RWPE1 (cell line): ENCODE data around the gene GALNT2.

Source experiments
- CTCF ChIA-PET: fragments of 350-600 bp; sonication (Branson Sonifier 250); formaldehyde crosslinking; extraction: SDS; loops from one replicate; lab custom pipeline; 2021; lab: Yijun Ruan, JAX
- POLR2A ChIA-PET: fragments of 400-600 bp; formaldehyde crosslinking; extraction: SDS; loops from one replicate; lab custom pipeline; 2020; ENCODE audit warnings: antibody characterized with exemption; ENCODE audit not compliant: low non-redundant PET; lab: Yijun Ruan, JAX
- DNase-seq: peaks from one replicate; pipeline ENCODE4 v3.0.0; 2012; ENCODE audit warnings: low spot score
- H3K27ac ChIP-seq: fragments of 450-650 bp; 2 replicates; pipeline ENCODE4 v1.5.1; 2017
- TF ChIP-seq, protein P1 (sequence below): fragments of 450-650 bp; conservative IDR thresholded peaks from 2 replicates; pipeline ENCODE4 v1.5.1; 2017; ENCODE audit warnings: low read depth, mild to moderate bottlenecking

GALNT2 gene

DNA sequence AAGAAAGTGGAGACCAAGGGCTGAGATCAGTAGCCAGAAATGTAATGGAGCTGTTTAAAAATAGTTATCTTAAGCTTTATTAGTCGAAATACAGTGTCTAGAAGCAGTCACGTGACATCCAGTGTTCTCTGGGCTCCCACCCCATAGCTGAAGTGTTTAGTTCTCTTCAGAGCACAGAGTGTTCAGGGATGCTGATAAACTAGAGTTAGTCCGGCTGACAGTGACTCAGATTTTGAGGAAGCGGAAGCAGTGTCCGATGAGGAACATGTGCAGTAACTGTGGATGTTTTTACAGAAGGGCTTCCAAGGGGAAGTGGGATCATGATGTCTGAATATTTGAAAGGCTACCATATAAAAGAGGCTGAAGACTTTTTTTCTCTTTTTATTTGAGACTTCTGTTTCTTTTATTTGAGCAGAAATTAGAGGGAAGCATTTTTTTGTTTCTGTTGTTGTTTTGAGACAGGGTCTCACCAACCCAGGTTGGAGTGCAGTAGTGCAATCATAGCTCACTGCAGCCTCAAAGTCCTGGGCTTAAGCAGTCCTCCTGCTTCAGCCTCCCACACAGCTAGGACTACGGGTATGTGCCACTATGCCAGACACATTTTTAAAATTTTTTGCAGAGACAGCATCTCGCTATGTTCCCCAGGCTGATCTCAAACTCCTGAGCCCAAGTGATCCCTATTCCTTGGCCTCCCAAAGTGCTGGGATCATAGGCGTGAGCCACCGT is 124.2 kb downstream of the GALNT2 start:
- DNase-seq = no peak
- ChIA-PET POLR2A (no interaction called here), CTCF (interaction anchor here (0.6 kb wide), 1 partner anchor 961 kb away, joined by 3 read pairs; no protein-coding TSS in a partner anchor)
- TF ChIP-seq, protein P1, sequence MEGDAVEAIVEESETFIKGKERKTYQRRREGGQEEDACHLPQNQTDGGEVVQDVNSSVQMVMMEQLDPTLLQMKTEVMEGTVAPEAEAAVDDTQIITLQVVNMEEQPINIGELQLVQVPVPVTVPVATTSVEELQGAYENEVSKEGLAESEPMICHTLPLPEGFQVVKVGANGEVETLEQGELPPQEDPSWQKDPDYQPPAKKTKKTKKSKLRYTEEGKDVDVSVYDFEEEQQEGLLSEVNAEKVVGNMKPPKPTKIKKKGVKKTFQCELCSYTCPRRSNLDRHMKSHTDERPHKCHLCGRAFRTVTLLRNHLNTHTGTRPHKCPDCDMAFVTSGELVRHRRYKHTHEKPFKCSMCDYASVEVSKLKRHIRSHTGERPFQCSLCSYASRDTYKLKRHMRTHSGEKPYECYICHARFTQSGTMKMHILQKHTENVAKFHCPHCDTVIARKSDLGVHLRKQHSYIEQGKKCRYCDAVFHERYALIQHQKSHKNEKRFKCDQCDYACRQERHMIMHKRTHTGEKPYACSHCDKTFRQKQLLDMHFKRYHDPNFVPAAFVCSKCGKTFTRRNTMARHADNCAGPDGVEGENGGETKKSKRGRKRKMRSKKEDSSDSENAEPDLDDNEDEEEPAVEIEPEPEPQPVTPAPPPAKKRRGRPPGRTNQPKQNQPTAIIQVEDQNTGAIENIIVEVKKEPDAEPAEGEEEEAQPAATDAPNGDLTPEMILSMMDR = no peak
- H3K27ac ChIP-seq = no peak overlapping the region

DNA sequence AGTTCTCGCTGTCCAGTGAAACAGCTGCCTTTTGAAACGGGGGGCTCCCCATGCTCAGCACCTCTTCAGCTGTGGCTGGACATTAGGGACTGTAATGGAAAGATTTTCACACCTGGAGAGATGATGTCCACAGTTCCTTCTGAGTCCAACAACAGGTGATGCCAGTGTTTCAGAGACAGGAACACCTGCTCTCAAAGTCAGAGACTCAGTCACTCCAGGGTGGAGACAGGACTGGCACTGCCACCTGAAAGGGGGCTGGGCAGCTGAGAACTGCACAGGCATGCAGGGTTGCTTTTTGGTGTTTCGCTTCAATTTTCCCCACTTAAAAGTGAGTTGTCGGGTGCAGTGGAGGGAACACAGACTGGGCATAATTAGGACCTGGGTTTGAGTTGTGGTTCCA is 124.8 kb downstream of the GALNT2 start:
- ChIA-PET POLR2A (no interaction called here), CTCF (interaction anchor here (0.6 to 0.7 kb wide), 2 partner anchors 105 to 962 kb away, joined by 3 to 4 read pairs; no protein-coding TSS in a partner anchor)
- DNase-seq = no peak
- H3K27ac ChIP-seq = no peak overlapping the region
- TF ChIP-seq, protein P1 = no peak

DNA sequence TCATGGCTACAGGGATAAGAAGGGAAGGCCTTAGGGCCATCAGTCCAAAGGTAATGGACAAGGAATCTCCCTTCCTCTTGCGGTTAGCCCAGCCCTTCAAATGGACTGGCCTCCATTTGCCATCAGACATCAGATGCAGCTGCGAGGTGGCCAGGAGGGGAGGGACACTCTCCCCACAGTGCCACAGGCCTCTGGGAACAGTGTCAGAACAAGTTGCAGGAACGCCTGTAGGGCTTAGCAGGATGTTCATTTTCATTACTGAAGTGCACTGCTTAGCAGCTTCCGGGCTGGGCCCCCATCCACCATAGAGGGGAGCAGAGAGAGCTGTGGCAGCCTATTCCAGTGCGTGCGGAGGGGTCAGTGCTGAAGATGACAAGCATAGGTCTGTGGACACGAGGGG is 127.5 kb downstream of the GALNT2 start:
- peak overlapping the region; percentile 15; the same call in 1 of the 2 replicates for H3K27ac ChIP-seq
- DNase-seq = no peak
- ChIA-PET CTCF (no interaction called here), POLR2A (no interaction called here)
- TF ChIP-seq, protein P1 = no peak

DNA sequence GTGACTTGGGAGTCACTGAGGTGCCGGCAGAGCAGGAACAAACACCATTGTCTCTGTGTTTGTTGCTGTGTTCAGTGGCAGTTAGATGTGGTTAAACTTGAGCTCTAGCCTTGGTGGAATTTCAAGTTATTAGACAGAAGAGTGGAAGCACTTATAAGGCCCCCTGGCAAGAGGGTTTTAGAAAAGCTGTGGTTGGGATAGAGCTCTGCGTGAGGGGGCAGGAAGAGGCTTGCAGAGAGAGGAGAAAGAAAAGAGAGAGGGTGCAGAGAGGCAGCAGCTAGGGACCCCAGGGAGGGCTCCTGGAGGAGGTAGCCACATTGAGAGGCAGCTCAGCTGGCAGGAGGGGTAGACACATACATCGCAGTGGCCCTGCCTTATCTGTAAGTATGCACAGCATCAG is 128.2 kb downstream of the GALNT2 start:
- DNase-seq = no peak
- POLR2A ChIA-PET = no interaction called here
- no peak overlapping the region for H3K27ac ChIP-seq
- TF ChIP-seq, protein P1 = no peak
- CTCF ChIA-PET = no interaction called here

DNA sequence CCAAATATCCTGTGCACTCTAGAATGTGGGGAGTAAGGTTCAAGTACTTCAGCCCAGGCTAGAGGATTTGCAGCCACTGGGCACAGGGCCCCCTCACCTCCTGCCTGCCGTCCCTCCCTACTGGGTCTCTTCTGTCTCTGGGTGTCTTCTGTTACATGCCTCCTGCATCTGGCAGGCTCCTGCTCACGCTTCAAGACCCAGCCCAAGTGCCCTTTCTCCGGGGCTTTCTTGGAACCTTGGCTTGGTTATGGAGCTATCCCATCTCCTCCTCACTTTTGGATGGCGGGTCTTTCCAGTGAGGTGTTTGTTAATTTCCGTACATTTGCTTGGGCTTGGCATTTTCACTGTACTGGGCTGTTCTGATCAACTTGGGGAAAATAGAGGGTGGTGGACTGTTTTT is 129.0 kb downstream of the GALNT2 start:
- DNase-seq = no peak
- CTCF ChIA-PET = interaction anchor here (0.6 kb wide), 1 partner anchor 597 kb away, joined by 3 read pairs; no protein-coding TSS in a partner anchor
- H3K27ac ChIP-seq = no peak overlapping the region
- POLR2A ChIA-PET = no interaction called here
- TF ChIP-seq, protein P1 = no peak

DNA sequence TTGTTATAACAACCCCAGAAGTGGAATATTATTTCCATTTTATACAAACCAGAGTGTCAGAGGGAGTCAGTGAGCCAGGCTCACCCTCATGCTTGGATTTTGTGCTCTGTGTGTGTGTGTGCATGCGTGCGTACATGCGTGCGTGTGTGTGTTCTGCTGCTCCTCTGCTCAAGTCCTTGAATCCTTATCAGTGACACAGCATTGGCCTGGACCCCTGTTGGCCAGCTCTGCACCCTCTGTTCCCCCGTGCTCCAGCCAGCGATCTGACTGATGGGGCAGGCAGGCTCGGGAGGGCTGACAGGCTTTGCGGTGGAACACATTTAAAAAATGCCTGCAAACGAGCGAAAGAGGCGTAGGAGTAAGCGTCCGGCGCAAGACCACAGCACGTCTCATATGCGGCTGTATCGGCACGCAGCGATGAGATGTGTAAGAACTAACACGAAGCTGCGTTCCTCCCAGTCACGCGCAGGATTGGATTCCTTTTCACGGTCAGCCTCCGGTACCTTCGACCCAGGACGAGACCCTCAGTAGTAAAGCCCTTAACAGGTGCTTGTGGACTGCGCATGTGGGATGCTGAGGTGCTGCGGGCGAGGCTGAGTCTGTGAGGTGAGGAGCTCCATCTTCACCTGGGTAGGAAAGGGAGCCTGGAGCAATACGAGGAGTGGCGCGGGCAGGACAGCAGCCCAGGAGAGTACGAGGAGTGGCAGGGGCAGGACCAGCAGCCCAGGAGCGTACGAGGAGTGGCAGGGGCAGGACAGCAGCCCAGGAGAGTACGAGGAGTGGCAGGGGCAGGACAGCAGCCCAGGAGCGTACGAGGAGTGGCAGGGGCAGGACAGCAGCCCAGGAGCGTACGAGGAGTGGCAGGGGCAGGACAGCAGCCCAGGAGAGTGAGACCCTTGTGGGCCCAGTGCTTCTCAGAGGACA is 130.9 kb downstream of the GALNT2 start:
- TF ChIP-seq, protein P1 = no peak
- DNase-seq = no peak
- ChIA-PET POLR2A (no interaction called here), CTCF (no interaction called here)
- H3K27ac ChIP-seq = no peak overlapping the region
